ENCODE results near the gene SLC12A8. TPM values are rescaled to one million over a fixed set of nuclear protein-coding genes. Genes with fewer than 3 reads are reported as not detected.

SLC12A8 gene
- total and polyA plus RNA-seq, 9 of the 15 experiments (the other 6 are each of a cell fraction or from before 2014, with no cell fraction given), result 0.04 to 0.33 (median 0.09) TPM; not detected in 4

DNA sequence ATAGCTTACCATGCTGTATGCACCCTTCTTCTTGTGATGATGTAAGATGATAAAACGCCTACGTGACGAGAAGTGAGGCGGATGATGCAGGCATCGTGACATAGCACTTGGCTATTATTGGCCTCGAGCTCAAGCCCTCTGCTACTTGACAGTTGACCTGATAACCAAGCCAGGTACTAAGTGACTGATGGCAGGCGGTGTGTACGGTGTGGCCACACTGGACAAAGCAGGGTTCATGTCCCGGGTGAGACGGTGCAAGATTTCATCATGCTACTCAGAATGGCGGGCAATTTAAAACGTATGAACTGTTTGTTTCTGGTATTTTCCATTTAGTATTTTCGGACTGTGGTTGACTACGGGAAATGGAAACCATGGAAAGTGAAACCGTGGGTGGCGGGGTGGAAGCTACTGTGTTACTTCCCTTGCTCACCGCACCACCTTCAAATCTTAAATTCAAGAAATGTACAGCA lies 57.7 kb downstream of the SLC12A8 start (continued):
- TF ChIP-seq, protein P1, sequence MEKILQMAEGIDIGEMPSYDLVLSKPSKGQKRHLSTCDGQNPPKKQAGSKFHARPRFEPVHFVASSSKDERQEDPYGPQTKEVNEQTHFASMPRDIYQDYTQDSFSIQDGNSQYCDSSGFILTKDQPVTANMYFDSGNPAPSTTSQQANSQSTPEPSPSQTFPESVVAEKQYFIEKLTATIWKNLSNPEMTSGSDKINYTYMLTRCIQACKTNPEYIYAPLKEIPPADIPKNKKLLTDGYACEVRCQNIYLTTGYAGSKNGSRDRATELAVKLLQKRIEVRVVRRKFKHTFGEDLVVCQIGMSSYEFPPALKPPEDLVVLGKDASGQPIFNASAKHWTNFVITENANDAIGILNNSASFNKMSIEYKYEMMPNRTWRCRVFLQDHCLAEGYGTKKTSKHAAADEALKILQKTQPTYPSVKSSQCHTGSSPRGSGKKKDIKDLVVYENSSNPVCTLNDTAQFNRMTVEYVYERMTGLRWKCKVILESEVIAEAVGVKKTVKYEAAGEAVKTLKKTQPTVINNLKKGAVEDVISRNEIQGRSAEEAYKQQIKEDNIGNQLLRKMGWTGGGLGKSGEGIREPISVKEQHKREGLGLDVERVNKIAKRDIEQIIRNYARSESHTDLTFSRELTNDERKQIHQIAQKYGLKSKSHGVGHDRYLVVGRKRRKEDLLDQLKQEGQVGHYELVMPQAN (IDR thresholded peaks at IDR 0.05; ENCODE audit: borderline replicate concordance), result no peak
- TF ChIP-seq ASH1L (IDR thresholded peaks at IDR 0.05; ENCODE audit: borderline replicate concordance, low read depth, partially characterized antibody), result no peak
- no peak for TF ChIP-seq ZSCAN32 (CRISPR knock-in tag; IDR thresholded peaks at IDR 0.05)
- TF ChIP-seq FOS (IDR thresholded peaks at IDR 0.05; ENCODE audit: extremely low read depth, insufficient read length), result no peak
- TF ChIP-seq, protein P2, sequence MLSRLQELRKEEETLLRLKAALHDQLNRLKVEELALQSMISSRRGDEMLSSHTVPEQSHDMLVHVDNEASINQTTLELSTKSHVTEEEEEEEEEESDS (CRISPR knock-in tag; IDR thresholded peaks at IDR 0.05), result no peak
- TF ChIP-seq HMG20A (CRISPR knock-in tag; conservative IDR thresholded peaks at IDR 0.05), result no peak
- TF ChIP-seq NFIX (CRISPR knock-in tag; IDR thresholded peaks at IDR 0.05; ENCODE audit: low read depth), result no peak
- TF ChIP-seq FOXM1 (IDR thresholded peaks at IDR 0.05; ENCODE audit: low read depth), result no peak
- TF ChIP-seq FOXM1 (CRISPR knock-in tag; IDR thresholded peaks at IDR 0.05; ENCODE audit: low read depth), result no peak
- no peak for TF ChIP-seq PHB2 (IDR thresholded peaks at IDR 0.05; ENCODE audit: low read depth)
- no peak for TF ChIP-seq ELF1 (tag; IDR thresholded peaks at IDR 0.05)
- peak; percentile 56; the same call in 1 of the 2 replicates for TF ChIP-seq ZNF592 (IDR thresholded peaks at IDR 0.05)
- TF ChIP-seq SAFB2 (IDR thresholded peaks at IDR 0.05; ENCODE audit: borderline replicate concordance, low read depth, low read length, severe bottlenecking), result no peak
- TF ChIP-seq RREB1 (CRISPR knock-in tag; IDR thresholded peaks at IDR 0.05), result 0 out of 2 replicates have a peak, but pooled peaks have one; percentile 22
- TF ChIP-seq PHF21A (IDR thresholded peaks at IDR 0.05; ENCODE audit: borderline replicate concordance, low read depth), result no peak
- TF ChIP-seq ZNF589 (CRISPR knock-in tag; IDR thresholded peaks at IDR 0.05; ENCODE audit: low read depth), result no peak
- TF ChIP-seq SRF (CRISPR knock-in tag; IDR thresholded peaks at IDR 0.05), result no peak
